Measurements from ENCODE around the gene COL7A1.

Gene COL7A1

DNA sequence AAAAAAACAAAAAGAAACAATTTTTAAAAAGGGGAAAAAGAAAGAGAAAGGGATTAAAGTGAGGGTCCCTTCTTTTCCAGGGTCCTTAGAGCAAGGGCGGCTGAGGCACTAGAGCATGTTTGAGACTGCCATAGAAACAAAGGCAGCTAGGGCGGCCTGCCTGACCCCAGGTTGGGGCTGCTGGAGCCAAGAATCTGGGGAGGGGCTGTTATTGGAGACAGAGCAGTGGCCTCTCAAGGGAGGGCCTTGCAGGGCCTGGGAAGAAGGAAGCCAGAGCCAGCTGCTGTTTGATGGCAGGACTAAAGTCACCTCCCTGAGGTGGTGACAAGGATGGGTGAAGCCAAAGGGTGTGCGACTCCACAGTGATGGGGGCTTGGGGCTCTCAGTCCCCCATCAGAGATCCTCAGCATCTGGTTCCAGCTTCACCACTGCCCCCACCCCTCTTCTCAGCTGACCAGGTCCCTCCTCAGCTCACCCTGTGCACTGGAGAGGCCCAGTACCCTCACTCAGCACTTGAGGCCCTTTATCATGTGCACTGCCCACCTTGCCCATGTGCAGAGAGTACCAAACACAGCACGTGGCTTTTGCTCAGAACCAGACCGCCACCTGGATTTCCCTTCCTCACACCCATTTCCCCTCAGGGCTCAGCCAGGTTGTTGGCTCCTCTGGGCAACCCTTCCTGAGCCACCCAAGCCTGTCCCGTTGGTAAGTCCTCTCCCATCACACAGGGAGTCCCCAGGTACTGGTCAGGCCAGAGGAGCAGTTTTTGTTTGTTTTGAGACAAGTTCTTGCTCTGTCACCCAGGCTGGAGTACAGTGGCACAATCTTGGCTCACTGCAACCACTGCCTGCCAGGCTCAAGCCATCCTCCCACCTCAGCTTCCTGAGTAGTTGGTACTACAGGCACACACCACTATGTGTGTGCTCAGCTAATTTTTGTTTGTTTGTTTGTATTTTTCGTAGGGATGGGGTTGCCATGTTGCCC, 24.7 kb upstream of the COL7A1 start:
- DNase-seq (ENCODE audit: low read depth, low spot score), result no peak

- no peak for DNase-seq (ENCODE audit: low read depth, low spot score)
Measured at GRCh38 chr3:48617559-48617958, 22.4 kb upstream of the COL7A1 start.

GRCh38 chr3:48614044-48614443, 18.9 kb upstream of the COL7A1 start:
- DNase-seq (ENCODE audit: low read depth, low spot score), result no peak

GRCh38 chr3:48612309-48612708, 17.2 kb upstream of the COL7A1 start:
- DNase-seq (ENCODE audit: low read depth, low spot score), result no peak

GRCh38 chr3:48609088-48610005, 14.2 kb upstream of the COL7A1 start, which contains the start of gene UQCRC1:
TSS of gene UQCRC1 (minus strand) at chr3:48609646. CDS start at chr3:48609620, 26 bp downstream.
- peak; percentile 96 for DNase-seq (ENCODE audit: low read depth, low spot score)

DNA sequence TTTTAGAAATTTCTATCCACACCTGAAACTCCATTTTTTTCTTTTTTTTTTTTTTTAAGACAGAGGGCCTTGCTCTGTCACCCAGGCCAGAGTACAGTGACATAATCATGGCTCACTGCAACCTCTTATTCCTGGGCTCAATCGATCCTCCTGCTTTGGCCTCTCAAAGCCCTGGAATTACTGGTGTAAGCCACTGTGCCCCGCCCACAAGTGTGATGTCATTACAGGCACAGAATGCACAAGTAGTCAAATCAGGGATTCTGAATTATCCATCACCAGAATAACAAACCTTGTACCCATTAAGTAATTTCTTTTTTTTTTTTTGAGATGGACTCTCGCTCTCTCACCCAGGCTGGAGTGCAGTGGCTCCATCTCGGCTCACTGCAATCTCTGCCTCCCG, 12.4 kb upstream of the COL7A1 start:
- no peak for DNase-seq (ENCODE audit: low read depth, low spot score)

GRCh38 chr3:48601622-48601994, 6.5 kb upstream of the COL7A1 start:
- DNase-seq (ENCODE audit: low read depth, low spot score), result no peak

- no peak for DNase-seq (ENCODE audit: low read depth, low spot score)
Measured at GRCh38 chr3:48600711-48601621, 5.8 kb upstream of the COL7A1 start.

GRCh38 chr3:48599509-48600285, 4.6 kb upstream of the COL7A1 start:
- DNase-seq (ENCODE audit: low read depth, low spot score), result peak; percentile 15

- no peak for DNase-seq (ENCODE audit: low read depth, low spot score)
Measured at GRCh38 chr3:48599077-48599501, 4.0 kb upstream of the COL7A1 start.

- peak; percentile 96 for DNase-seq (ENCODE audit: low read depth, low spot score)
Measured at GRCh38 chr3:48598323-48599076, 3.4 kb upstream of the COL7A1 start.

GRCh38 chr3:48597408-48597800, 2.3 kb upstream of the COL7A1 start:
- no peak for DNase-seq (ENCODE audit: low read depth, low spot score)

DNA sequence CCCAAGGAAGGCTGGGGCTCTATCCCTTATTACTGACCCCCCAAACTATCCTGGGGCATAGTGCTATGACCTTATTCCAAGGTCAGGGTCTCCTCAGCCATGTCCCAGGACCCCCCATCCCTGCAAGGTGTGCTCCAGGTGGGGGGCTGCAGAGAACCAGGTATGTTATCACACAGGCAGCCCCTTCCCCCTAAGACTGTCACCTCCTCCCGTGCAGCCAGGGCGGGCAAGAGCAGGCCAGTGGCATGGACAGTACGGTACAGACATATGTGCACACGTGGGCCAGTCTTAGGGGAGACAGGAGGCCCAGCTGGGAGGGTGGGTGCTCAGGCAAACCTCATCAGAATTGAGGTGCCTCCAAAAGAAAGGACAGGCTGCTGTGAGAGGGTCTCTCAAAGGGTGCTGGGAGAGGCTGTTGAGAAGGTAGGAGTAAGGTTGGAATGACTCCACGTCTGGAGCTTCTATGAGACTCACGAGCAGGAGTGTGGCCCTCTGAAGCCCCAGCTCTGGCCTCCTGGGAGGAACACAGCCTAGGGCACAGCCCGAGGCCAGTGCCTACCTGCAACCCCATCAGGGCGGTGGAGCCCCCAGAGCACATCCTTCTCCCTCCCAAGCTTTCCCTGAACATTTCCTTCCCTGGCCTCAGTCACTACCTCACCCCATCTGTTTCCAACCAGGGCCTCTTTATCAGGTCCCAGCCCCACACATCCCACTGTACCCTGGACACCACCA, 1.7 kb upstream of the COL7A1 start:
- DNase-seq (ENCODE audit: low read depth, low spot score), result no peak

GRCh38 chr3:48596157-48596556, 1.0 kb upstream of the COL7A1 start:
- no peak for DNase-seq (ENCODE audit: low read depth, low spot score)

DNA sequence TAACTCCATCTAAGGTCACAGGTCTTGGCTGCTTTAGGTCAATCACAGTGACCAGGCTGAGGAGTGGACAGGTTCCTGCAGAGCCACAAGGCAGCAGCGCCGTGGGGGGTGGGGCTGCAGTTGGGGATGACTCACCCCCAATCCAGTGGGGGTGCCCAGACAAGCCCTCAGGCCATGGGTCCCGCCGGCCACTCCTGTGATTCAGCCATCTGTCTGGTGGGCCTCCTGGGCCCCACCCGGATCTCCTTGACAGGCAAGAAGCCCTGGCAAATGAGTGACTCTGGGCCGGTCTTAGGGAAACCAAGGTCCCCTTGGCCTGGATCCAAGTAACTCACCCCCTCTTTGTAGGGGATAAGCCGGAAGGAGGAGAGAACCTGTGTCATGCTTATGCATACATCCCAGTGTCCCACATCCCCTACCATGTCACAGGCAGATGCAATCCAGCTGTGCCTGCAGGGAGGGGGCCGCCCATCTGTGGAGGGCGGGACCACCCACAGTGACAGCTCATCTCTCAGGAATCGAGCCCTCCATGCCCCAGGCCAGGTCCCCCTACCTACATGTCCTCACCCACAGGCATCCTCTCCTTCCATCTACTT, 495 bp upstream of the COL7A1 start:
- DNase-seq (ENCODE audit: low read depth, low spot score), result peak; percentile 87

DNA sequence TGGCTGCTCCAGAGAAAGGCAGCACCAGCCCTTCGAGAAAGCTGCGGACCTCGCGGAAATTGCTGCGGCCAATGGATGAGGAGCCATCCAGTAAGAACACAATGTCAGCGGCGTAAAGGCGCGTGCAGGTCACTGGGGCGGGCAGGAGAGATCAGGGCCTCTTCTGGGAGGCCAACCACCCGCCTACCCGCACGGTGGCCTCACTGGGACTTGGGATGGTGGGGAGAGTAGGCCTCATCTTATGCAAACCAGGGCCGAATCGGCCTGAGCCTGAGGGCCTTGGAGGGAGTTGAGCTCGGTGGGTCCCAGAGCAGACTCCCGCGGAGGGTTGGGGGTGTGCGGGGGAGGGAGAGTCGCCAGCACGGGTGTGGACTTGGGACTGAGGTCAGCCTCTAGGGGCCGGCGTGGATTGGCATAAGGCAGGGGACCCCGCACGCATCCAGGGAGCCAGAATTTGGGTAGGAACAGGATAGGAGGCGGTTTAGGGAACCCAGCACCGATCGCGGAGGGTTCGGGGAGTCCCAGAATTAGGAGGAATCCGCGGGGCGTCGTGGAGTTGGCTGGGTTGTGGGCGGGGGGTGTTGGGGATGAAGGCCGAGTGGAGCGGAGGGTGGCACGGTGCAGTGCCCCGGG, 596 bp downstream of the COL7A1 start:
- DNase-seq (ENCODE audit: low read depth, low spot score), result peak; percentile 74

GRCh38 chr3:48593337-48593736, 1.8 kb downstream of the COL7A1 start:
- DNase-seq (ENCODE audit: low read depth, low spot score), result no peak

- no peak for DNase-seq (ENCODE audit: low read depth, low spot score)
Measured at GRCh38 chr3:48592519-48593087, 2.5 kb downstream of the COL7A1 start.

Data from ELF-1 (cell line).